IgD-negative memory B cell (primary cell): ENCODE data around the gene LMOD3. TPM values are rescaled to one million over a fixed set of nuclear protein-coding genes. Genes with fewer than 3 reads are reported as not detected.

Experiments
- H3K27ac Mint-ChIP-seq, 3 donors: one replicate each; pipeline ENCODE4 v1.8.0; 2020 to 2022; ENCODE audit warnings: mild to moderate bottlenecking in 3 of 3, mixed read lengths in 3 of 3, moderate library complexity in 1 of 3
- H3K27me3 Mint-ChIP-seq: one replicate; pipeline ENCODE4 v1.8.0; 2021; ENCODE audit warnings: mixed read lengths
- H3K36me3 Mint-ChIP-seq: one replicate; pipeline ENCODE4 v1.8.0; 2020; ENCODE audit warnings: mild to moderate bottlenecking, mixed read lengths
- H3K4me1 Mint-ChIP-seq, 3 donors: one replicate each; pipeline ENCODE4 v1.8.0; 2020 to 2022; ENCODE audit warnings: mixed read lengths in 3 of 3, mild to moderate bottlenecking in 1 of 3
- H3K4me3 Mint-ChIP-seq, 4 donors: one replicate each; pipeline ENCODE4 v1.8.0; 2020 to 2022; ENCODE audit warnings: mild to moderate bottlenecking in 4 of 4, mixed read lengths in 4 of 4, moderate library complexity in 3 of 4
- H3K9me3 Mint-ChIP-seq, 3 donors: one replicate each; pipeline ENCODE4 v1.8.0; 2020 to 2021; ENCODE audit warnings: mixed read lengths in 3 of 3, mild to moderate bottlenecking in 1 of 3
- polyA plus RNA-seq: library from polyadenylated mRNA; unstranded; fragments of 300-500 nt; fragmentation: Illumina TruSeq; gene quantifications from one replicate; pipeline ENCODE4 v1.2.3, GENCODE V29; 2021

Gene LMOD3
- polyA plus RNA-seq, 1 donor from 2014 or later, result not detected

DNA sequence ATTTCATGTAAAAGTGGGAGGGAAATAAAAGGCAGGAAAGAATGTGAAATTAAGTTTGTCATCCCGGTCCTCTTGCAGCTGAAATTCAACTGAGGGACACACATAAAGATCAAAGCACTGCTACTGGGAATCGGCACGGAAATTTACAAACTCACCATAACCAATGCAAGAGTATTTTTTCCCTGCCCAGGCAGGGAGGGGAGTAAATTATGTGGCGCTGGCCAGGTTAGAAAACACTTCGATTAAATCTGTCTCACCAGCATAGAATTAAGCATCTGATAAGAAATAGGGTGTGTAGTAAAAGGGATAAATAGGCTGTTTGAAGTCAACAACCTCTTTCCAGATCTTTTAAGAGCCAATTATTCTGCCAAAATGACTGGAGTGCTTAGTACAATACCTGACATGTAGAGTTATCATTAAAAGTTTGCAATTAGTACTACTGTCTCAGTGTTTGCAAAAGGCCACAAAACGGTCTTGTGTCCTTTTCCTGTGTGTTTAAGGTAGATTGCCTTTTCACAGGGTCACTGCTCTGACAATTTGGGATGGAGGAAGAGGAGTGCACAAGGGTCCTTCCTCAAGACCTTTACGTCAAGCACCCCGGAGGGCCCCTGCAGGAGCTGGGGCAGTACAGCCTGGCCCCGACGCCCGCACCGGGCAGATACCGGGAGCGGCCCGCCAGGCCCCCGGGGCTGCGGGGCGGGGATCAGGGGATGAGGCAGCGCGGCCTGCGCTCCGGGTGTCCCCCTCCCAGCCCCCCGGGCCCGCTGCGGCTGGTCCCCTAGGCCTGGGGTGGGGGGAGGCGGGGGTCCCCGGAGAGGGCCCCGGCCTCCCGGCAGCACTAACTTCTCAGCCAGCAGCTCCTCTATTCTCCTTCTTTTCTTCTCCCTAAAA lies 42.9 kb downstream of the LMOD3 start:
- peaks cover 48 to 52% (median 50%) of the 10 kb centered on the region in 3 donors for H3K4me1 Mint-ChIP-seq
- peaks cover 3% of the 10 kb centered on the region for H3K36me3 Mint-ChIP-seq
- H3K27ac Mint-ChIP-seq, result peak overlapping the region; percentile 78 to 96 (median 87)

DNA sequence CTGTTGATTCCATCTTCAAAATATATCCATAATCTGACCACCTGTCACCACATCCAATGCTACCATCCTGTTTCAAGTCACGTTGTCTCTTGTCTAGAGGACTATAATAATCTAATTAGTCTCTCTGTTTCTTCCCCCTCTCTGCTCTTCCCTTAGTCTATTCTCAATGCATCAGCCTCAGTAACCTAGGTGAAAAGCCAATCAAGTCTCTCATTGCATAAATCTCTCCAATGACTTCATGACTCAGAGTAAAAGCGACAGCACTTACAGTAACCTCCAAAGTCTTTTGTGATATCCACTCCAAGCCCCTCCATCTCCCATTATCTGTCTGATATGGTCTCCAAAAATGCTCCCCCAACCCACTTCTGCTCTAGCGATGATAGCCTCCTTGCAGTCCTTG lies 49.5 kb downstream of the LMOD3 start:
- Mint-ChIP-seq H3K4me1 (peaks cover 18 to 21% (median 20%) of the 10 kb centered on the region in 3 donors), H3K36me3 (peaks cover 5% of the 10 kb centered on the region), H3K9me3 (no peaks in the 10 kb centered on the region), H3K27ac (no peak overlapping the region), H3K4me3 (peak overlapping the region in 2 of 4 donors; percentile 29 to 51), H3K27me3 (no peaks in the 10 kb centered on the region)

More for the DNA sequence above, 42.9 kb downstream of the LMOD3 start:
- Mint-ChIP-seq H3K27me3 (no peaks in the 10 kb centered on the region), H3K4me3 (peak overlapping the region; percentile 86 to 95 (median 92)), H3K9me3 (no peaks in the 10 kb centered on the region)

DNA sequence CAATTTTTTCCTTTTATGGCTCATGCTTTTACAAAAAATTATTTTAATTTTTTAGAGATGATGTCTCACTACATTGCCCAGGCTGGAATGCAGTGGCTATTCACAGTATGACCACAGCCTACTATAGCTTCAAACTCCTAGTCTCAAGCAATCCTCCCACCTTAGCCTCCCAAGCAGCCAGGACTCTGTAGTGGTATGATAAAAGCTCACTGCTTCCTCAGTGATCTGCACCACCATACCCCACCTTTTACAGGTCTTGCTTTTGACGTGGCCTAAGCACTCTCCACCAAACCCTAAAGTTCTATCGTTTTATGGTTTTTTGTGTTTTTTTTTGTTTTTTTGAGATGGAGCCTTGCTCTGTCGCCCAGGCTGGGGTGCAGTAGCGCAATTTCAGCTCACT lies 56.3 kb downstream of the LMOD3 start:
- H3K4me1 Mint-ChIP-seq, result peaks cover 0 to 6% (median 6%) of the 10 kb centered on the region in 3 donors
- no peaks in the 10 kb centered on the region for H3K9me3 Mint-ChIP-seq
- H3K4me3 Mint-ChIP-seq, result no peak overlapping the region

DNA sequence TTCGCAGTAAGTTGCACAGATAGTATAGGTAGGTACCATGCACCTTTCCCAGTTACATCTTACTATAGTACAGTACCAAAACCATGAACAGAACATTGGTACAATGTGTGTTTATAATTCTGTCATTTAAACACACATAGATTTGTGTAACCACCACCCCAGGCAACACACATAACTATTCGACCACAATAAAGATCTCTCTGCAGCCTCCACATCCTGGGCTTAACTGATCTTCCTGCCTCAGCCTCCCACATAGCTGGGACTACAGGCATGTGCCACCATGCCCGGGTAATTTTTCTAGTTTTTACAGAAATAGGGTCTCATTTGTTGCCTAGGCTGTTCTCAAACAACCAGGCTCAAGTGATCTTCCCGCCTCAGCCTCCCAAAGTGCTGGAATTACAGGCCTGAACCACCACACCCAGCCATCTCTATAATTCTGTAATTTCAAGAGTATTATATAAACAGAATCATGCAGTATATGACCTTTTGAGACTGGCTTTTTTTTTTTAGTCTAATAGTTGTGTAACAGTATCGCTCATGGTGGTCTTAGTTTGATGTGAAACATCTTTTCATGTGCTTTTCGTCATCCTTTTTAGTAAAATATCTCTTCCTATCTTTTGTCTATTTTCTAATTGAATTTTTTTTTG lies 57.0 kb downstream of the LMOD3 start:
- H3K27ac Mint-ChIP-seq, result peak overlapping the region; percentile 65 to 82 (median 80)
- peaks cover 3% of the 10 kb centered on the region for H3K36me3 Mint-ChIP-seq
- H3K4me1 Mint-ChIP-seq, result peaks cover 0 to 6% (median 6%) of the 10 kb centered on the region in 3 donors
- H3K27me3 Mint-ChIP-seq, result no peaks in the 10 kb centered on the region
- no peaks in the 10 kb centered on the region for H3K9me3 Mint-ChIP-seq
- H3K4me3 Mint-ChIP-seq, result no peak overlapping the region

More for the DNA sequence above, 56.3 kb downstream of the LMOD3 start:
- Mint-ChIP-seq H3K36me3 (peaks cover 3% of the 10 kb centered on the region), H3K27me3 (no peaks in the 10 kb centered on the region), H3K27ac (no peak overlapping the region)

DNA sequence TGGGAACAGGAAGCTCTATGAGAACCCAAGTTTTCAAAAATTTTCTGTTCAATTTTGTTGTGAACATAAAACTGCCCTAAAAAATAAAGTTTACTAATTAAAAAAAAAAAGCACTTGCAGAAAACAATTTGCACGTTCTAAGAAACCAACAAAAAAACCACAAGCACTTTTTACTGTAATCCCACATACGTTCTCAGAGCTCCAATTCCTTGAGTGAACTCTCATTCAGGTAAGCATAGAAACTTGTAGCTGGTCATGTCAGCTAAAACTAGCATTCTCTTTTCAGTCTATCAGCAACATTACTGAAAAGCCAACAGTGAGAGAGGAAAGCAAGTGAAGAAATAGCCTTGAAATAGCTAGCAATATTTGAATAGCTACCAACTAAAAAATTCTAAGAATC lies 58.8 kb downstream of the LMOD3 start:
- Mint-ChIP-seq H3K9me3 (no peaks in the 10 kb centered on the region), H3K4me3 (no peak overlapping the region), H3K27me3 (no peaks in the 10 kb centered on the region), H3K27ac (peak overlapping the region in 1 of 3 donors; percentile 31), H3K36me3 (peaks cover 6% of the 10 kb centered on the region), H3K4me1 (peaks cover 11 to 20% (median 15%) of the 10 kb centered on the region in 3 donors)

DNA sequence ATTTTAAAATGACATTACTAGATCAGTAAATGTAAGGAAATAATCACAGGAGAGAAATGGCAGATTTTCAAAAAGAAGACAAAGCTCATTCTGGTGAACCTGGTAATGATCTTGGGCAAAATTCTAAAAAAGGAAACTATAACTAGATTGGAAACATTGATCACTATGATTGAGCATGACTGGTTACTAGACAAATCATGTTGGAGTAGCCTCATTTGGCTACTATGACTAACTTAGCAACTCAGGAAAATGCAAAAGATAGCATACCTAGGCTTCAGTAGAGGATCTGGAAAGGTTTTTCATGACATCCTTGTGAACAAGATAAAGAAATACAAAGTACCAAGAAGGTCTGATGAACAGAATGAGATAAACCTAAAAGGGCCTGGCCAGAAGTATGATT lies 62.7 kb downstream of the LMOD3 start:
- Mint-ChIP-seq H3K36me3 (peaks cover 9% of the 10 kb centered on the region), H3K4me3 (peak overlapping the region in 1 of 4 donors; percentile 33), H3K27ac (peak overlapping the region in 2 of 3 donors; percentile 21 to 78), H3K27me3 (no peaks in the 10 kb centered on the region), H3K9me3 (no peaks in the 10 kb centered on the region), H3K4me1 (peaks cover 20 to 23% (median 21%) of the 10 kb centered on the region in 3 donors)

DNA sequence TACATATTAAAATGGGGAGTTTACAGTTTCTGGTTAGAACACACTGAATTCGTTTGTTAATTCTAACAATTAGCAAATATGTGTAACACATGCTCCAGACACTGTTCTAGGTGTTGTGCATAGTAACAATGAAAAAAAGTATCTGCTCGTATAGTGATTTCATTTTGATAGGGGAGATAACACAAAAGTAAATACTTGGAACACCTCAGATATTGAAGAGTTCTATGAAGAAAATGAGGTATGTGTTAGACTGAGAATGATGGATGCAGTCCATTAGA lies 63.5 kb downstream of the LMOD3 start:
- Mint-ChIP-seq H3K36me3 (peaks cover 9% of the 10 kb centered on the region), H3K4me3 (peak overlapping the region in 3 of 4 donors; percentile 8 to 85 (median 81)), H3K9me3 (no peaks in the 10 kb centered on the region), H3K27ac (peak overlapping the region; percentile 21 to 89 (median 78)), H3K27me3 (no peaks in the 10 kb centered on the region), H3K4me1 (peaks cover 20 to 22% (median 21%) of the 10 kb centered on the region in 3 donors)

DNA sequence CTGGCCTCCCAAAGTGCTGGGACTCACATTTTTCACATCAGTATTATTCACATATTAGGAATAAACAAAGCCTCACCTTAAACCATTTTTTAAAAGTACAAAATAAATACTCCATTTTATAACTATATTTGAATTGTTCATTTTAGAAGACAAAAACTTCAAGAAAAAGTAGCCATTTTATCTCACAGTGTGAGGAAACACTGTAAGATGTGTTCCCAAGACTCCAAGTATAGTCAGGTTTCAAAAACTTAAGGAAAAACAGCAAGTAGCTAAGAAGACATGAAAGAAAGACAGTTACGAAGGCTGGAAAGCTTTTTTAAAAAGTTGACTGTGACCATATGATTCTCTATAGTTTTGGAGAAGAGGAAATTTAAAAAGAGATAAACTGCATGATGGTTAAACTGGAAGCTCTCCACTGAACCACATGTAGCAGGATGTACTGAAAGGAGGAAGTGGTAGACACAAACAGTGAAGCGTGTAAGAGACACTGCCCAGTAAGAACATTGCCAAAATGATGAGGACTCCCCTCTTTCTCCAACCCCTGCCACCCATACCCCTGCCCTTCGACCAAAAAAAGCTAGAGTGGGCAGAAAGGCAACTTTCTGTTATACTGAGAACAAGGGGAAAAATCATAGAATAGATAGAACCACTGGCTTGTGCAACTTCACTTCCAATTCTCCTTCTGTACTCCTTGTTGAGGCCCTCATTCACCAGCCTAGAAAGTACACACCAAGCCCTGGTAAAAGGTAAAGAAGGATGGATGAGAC lies 64.0 kb downstream of the LMOD3 start:
- Mint-ChIP-seq H3K27ac (peak overlapping the region; percentile 21 to 89 (median 78)), H3K4me3 (peak overlapping the region; percentile 8 to 85 (median 47)), H3K27me3 (no peaks in the 10 kb centered on the region), H3K9me3 (no peaks in the 10 kb centered on the region), H3K36me3 (peaks cover 9% of the 10 kb centered on the region), H3K4me1 (peaks cover 20 to 22% (median 21%) of the 10 kb centered on the region in 3 donors)

Other genes with a start within 250 kb of the LMOD3 start
- not detected for gene TAFA4, start 190.0 kb downstream of the LMOD3 start, polyA plus RNA-seq
- gene EOGT, start 108.9 kb downstream of the LMOD3 start, polyA plus RNA-seq, result 7.0 TPM
- gene TMF1, start 70.3 kb downstream of the LMOD3 start, polyA plus RNA-seq, result 43.2 TPM
- 41.9 TPM for gene UBA3, start 42.2 kb downstream of the LMOD3 start, polyA plus RNA-seq
- 374 TPM for gene ARL6IP5, start 37.7 kb downstream of the LMOD3 start, polyA plus RNA-seq